A549 (cell line): ENCODE measurements around the gene GPX7. TPM values are rescaled to one million over a fixed set of nuclear protein-coding genes. Genes with fewer than 3 reads are reported as not detected.

Experiments used
- ATAC-seq, 2 experiments: fragments of 200-7000 bp in 1 of 2; fragments of >200 bp in 1 of 2; cut with Nextera tagmentation in 1 of 2; cut with Tn5 transposase in 1 of 2; 3 replicates each; pipeline versions ENCODE4 v1.8.0 to v1.9.1; 2018 to 2020; ENCODE audit warnings: mild to moderate bottlenecking in 1 of 2, moderate library complexity in 1 of 2
- CTCF ChIA-PET: fragments of 300-600 bp; sonication (Branson Sonifier 250); formaldehyde crosslinking; extraction: SDS; loops from one replicate; lab custom pipeline; 2021; ENCODE audit warnings: antibody characterized with exemption, inconsistent platforms; lab: Yijun Ruan, JAX
- POLR2A ChIA-PET: fragments of 350-600 bp; formaldehyde crosslinking; extraction: SDS; loops from one replicate; lab custom pipeline; 2021; ENCODE audit warnings: antibody characterized with exemption, inconsistent platforms; lab: Yijun Ruan, JAX
- DNase-seq, 2 experiments: peaks; one replicate each; pipeline versions ENCODE4 v3.0.0 to v3.0.0-alpha.2; 2011 to 2016; ENCODE audit warnings: low read depth in 1 of 2, low spot score in 1 of 2
- FAIRE-seq: peaks from 2 replicates; lab custom pipeline; 2011; peaks lifted over from hg19 to GRCh38; lab: Jason Lieb, UNC
- H3K27ac ChIP-seq, 2 experiments: fragments of >200 bp; sonication (Bioruptor Twin); formaldehyde crosslinking; 3 replicates each; pipeline ENCODE4 v1.5.1; 2016 to 2017
- H3K4me1 ChIP-seq: fragments of >200 bp; sonication (Bioruptor Twin); formaldehyde crosslinking; 3 replicates; pipeline ENCODE4 v1.6.1; 2016
- H3K4me2 ChIP-seq: fragments of >200 bp; sonication (Bioruptor Twin); formaldehyde crosslinking; 3 replicates; pipeline ENCODE4 v1.6.1; 2016
- H3K4me3 ChIP-seq: fragments of >200 bp; sonication (Bioruptor Twin); formaldehyde crosslinking; 3 replicates; pipeline ENCODE4 v1.5.1; 2016
- H3K9me3 ChIP-seq: fragments of >200 bp; sonication (Bioruptor Twin); formaldehyde crosslinking; 3 replicates; pipeline ENCODE4 v1.6.1; 2016
- BHLHE40 ChIP-seq: IDR thresholded peaks from 2 replicates; pipeline ENCODE4 v1.6.1; 2012; ENCODE audit warnings: low read depth, low read length, inconsistent platforms
- CBX2 ChIP-seq: fragments of 200-600 bp; sonication (generic); IDR thresholded peaks from 2 replicates; pipeline ENCODE4 v1.6.1; 2016; ENCODE audit warnings: low read depth, mild to moderate bottlenecking, borderline replicate concordance
- CHD4 ChIP-seq: fragments of 200-600 bp; sonication (generic); IDR thresholded peaks from 2 replicates; pipeline ENCODE4 v1.6.1; 2016; ENCODE audit warnings: antibody characterized with exemption, mild to moderate bottlenecking, borderline replicate concordance
- EHF ChIP-seq: fragments of 250-450 bp; sonication (Bioruptor Pico); IDR thresholded peaks from 2 replicates; pipeline ENCODE4 v1.5.0; 2020; ENCODE audit warnings: mild to moderate bottlenecking
- EHMT2 ChIP-seq: fragments of 200-600 bp; sonication (generic); IDR thresholded peaks from 2 replicates; pipeline ENCODE4 v1.6.1; 2016; ENCODE audit warnings: antibody characterized with exemption, low read depth, mild to moderate bottlenecking, moderate library complexity
- EP300 ChIP-seq, 2 experiments: fragments of >200 bp; sonication (Bioruptor Twin); formaldehyde crosslinking; IDR thresholded peaks; 2 replicates in 1 of 2; 3 replicates in 1 of 2; pipeline ENCODE4 v1.6.1; 2016 to 2017
- FOSB ChIP-seq: fragments of 250-450 bp; sonication (Bioruptor Pico); IDR thresholded peaks from 2 replicates; pipeline ENCODE4 v1.5.0; 2020; ENCODE audit warnings: mild to moderate bottlenecking, moderate library complexity
- FOSL2 ChIP-seq, 2 experiments: fragments of 450-650 bp in 1 of 2; fragments of >200 bp in 1 of 2; sonication (Bioruptor Twin) in 1 of 2; formaldehyde crosslinking; IDR thresholded peaks; 2 replicates each; pipeline versions ENCODE4 v1.5.0 to v1.6.1; 2016 to 2020; ENCODE audit warnings: mild to moderate bottlenecking in 1 of 2, moderate library complexity in 1 of 2
- FOXS1 ChIP-seq: fragments of 250-450 bp; sonication (Bioruptor Pico); IDR thresholded peaks from 2 replicates; pipeline ENCODE4 v1.5.0; 2020; ENCODE audit warnings: mild to moderate bottlenecking, moderate library complexity
- GATA3 ChIP-seq: IDR thresholded peaks from 2 replicates; pipeline ENCODE4 v1.6.1; 2012; ENCODE audit warnings: borderline replicate concordance
- HDAC2 ChIP-seq: fragments of 200-600 bp; sonication (generic); IDR thresholded peaks from 2 replicates; pipeline ENCODE4 v1.6.1; 2016
- HOXB5 ChIP-seq: fragments of 250-450 bp; sonication (Bioruptor Pico); IDR thresholded peaks from 2 replicates; pipeline ENCODE4 v1.5.0; 2020; ENCODE audit warnings: mild to moderate bottlenecking, moderate library complexity
- MAZ ChIP-seq: fragments of 150-350 bp; IDR thresholded peaks from 2 replicates; pipeline ENCODE4 v1.6.1; 2014; ENCODE audit warnings: antibody characterized with exemption, low read depth, low read length, borderline replicate concordance
- MYC ChIP-seq: IDR thresholded peaks from 2 replicates; pipeline ENCODE4 v1.6.1; 2012; ENCODE audit warnings: mild to moderate bottlenecking, inconsistent platforms, low read length, improper control_type of control experiment, borderline replicate concordance
- NPAS2 ChIP-seq: fragments of 250-450 bp; sonication (Bioruptor Pico); IDR thresholded peaks from 2 replicates; pipeline ENCODE4 v1.8.0; 2022; ENCODE audit warnings: mild to moderate bottlenecking, moderate library complexity, borderline replicate concordance
- NR3C1 ChIP-seq: fragments of >200 bp; sonication (Bioruptor Twin); formaldehyde crosslinking; IDR thresholded peaks from 3 replicates; pipeline ENCODE4 v1.6.1; 2017
- PHF8 ChIP-seq: fragments of 200-600 bp; sonication (generic); IDR thresholded peaks from 2 replicates; pipeline ENCODE4 v1.6.1; 2016; ENCODE audit warnings: low read depth, mild to moderate bottlenecking, antibody characterized with exemption, moderate library complexity, borderline replicate concordance
- POLR2A ChIP-seq: IDR thresholded peaks from 2 replicates; pipeline ENCODE4 v1.6.1; 2012; ENCODE audit warnings: mild to moderate bottlenecking, low read length
- RAD21 ChIP-seq, 2 experiments: fragments of >200 bp in 1 of 2; sonication (Bioruptor Twin) in 1 of 2; formaldehyde crosslinking in 1 of 2; IDR thresholded peaks in 1 of 2; conservative IDR thresholded peaks in 1 of 2; 2 replicates in 1 of 2; 3 replicates in 1 of 2; pipeline ENCODE4 v1.6.1; 2012 to 2018; ENCODE audit warnings: inconsistent platforms in 1 of 2
- RARB ChIP-seq: fragments of 250-450 bp; sonication (Bioruptor Pico); IDR thresholded peaks from 2 replicates; pipeline ENCODE4 v1.8.0; 2021; ENCODE audit warnings: mild to moderate bottlenecking, moderate library complexity
- RCOR1 ChIP-seq: fragments of 150-350 bp; IDR thresholded peaks from 2 replicates; pipeline ENCODE4 v1.6.1; 2014; ENCODE audit warnings: antibody characterized with exemption, low read length, low read depth
- RFX5 ChIP-seq: fragments of 450-650 bp; IDR thresholded peaks from 2 replicates; pipeline ENCODE4 v1.7.1; 2014; ENCODE audit warnings: antibody characterized with exemption, mild to moderate bottlenecking, moderate library complexity
- SMC3 ChIP-seq: fragments of >200 bp; sonication (Bioruptor Twin); formaldehyde crosslinking; IDR thresholded peaks from 3 replicates; pipeline ENCODE4 v1.6.1; 2018; ENCODE audit warnings: inconsistent platforms
- TP53 ChIP-seq: fragments of 250-450 bp; sonication (Bioruptor Pico); IDR thresholded peaks from 2 replicates; pipeline ENCODE4 v1.5.0; 2021; ENCODE audit warnings: mild to moderate bottlenecking, moderate library complexity
- ZC3H11A ChIP-seq: fragments of 450-650 bp; IDR thresholded peaks from 2 replicates; pipeline ENCODE4 v1.6.1; 2014; ENCODE audit warnings: antibody characterized with exemption, mild to moderate bottlenecking
- ZSCAN20 ChIP-seq: fragments of 250-450 bp; sonication (Bioruptor Pico); IDR thresholded peaks from 2 replicates; pipeline ENCODE4 v1.8.0; 2022; ENCODE audit warnings: mild to moderate bottlenecking, moderate library complexity
- WGBS: methylation state at CpG from one replicate; pipeline ENCODE4 v1.1.6; 2017; ENCODE audit errors: missing lambda C conversion rate; 5-methylcytosine and 5-hydroxymethylcytosine counted together
- polyA plus RNA-seq, 4 experiments: library from polyadenylated mRNA; depleted of rRNA in 3 of 4; stranded (reverse); fragments of >200 nt; fragmentation: RNase III in 1 of 4; extraction: RNeasy Plus Mini Kit Qiagen cat#74134 plus additional on column Dnase treatment in 1 of 4; gene quantifications; 2 replicates in 3 of 4; 3 replicates in 1 of 4; pipeline ENCODE4 v1.2.3, GENCODE V29; 2011 to 2017
- TF ChIP-seq, protein P1 (sequence below): fragments of >200 bp; sonication (Bioruptor Twin); formaldehyde crosslinking; IDR thresholded peaks from 3 replicates; pipeline ENCODE4 v1.6.1; 2016
- TF ChIP-seq, protein P2 (sequence below): IDR thresholded peaks from 2 replicates; pipeline ENCODE4 v1.6.1; 2012; ENCODE audit warnings: low read depth, borderline replicate concordance
- TF ChIP-seq, protein P3 (sequence below): fragments of 250-450 bp; sonication (Bioruptor Pico); IDR thresholded peaks from 2 replicates; pipeline ENCODE4 v1.5.0; 2021; ENCODE audit warnings: mild to moderate bottlenecking, moderate library complexity, borderline replicate concordance
- TF ChIP-seq, protein P4 (sequence below): fragments of >200 bp; sonication (Bioruptor Twin); formaldehyde crosslinking; IDR thresholded peaks from 3 replicates; pipeline ENCODE4 v1.5.1; 2016
- TF ChIP-seq, protein P5 (sequence below): fragments of 150-350 bp; IDR thresholded peaks from 2 replicates; pipeline ENCODE4 v1.6.1; 2014; ENCODE audit warnings: low read depth, mild to moderate bottlenecking, low read length

Gene GPX7
- polyA plus RNA-seq, 2 of the 4 experiments (the other 2 are of a cell fraction) = not detected

DNA sequence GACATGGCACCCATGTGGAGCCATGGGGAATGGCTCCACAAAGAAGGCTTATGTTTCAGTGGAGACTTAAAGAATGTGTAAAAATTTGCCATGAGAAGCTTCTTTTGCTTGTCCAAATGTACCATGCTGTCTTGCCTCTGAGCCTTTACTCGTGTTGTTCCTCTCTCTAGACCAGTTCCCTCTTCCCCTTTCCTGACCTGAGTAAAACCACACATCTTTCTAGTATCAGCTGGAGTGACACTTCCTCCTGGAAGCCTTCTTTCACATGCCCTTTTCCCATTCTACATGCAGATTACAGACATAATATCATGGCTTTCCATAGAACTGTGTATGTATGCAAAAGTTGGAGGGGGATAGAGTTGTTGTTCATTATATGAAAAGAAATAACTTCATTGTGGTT lies 13.6 kb upstream of the GPX7 start:
- TF ChIP-seq BHLHE40 = no peak
- no peak for TF ChIP-seq PHF8
- no peak for TF ChIP-seq FOXS1 (CRISPR knock-in tag)
- TF ChIP-seq, protein P1, sequence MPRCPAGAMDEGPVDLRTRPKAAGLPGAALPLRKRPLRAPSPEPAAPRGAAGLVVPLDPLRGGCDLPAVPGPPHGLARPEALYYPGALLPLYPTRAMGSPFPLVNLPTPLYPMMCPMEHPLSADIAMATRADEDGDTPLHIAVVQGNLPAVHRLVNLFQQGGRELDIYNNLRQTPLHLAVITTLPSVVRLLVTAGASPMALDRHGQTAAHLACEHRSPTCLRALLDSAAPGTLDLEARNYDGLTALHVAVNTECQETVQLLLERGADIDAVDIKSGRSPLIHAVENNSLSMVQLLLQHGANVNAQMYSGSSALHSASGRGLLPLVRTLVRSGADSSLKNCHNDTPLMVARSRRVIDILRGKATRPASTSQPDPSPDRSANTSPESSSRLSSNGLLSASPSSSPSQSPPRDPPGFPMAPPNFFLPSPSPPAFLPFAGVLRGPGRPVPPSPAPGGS = no peak
- TF ChIP-seq SMC3 = no peak
- TF ChIP-seq ZSCAN20 (CRISPR knock-in tag) = no peak
- TF ChIP-seq RFX5 = no peak
- TF ChIP-seq NR3C1 = no peak
- TF ChIP-seq, protein P2, sequence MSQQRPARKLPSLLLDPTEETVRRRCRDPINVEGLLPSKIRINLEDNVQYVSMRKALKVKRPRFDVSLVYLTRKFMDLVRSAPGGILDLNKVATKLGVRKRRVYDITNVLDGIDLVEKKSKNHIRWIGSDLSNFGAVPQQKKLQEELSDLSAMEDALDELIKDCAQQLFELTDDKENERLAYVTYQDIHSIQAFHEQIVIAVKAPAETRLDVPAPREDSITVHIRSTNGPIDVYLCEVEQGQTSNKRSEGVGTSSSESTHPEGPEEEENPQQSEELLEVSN = no peak
- TF ChIP-seq CHD4 = no peak
- TF ChIP-seq RARB (CRISPR knock-in tag) = no peak
- no peak for TF ChIP-seq EP300 (IDR thresholded peaks at IDR 0.05)
- TF ChIP-seq TP53 = no peak
- TF ChIP-seq EHMT2 = no peak
- TF ChIP-seq FOSL2 (IDR thresholded peaks at IDR 0.05) = no peak
- TF ChIP-seq FOSL2 (CRISPR knock-in tag; IDR thresholded peaks at IDR 0.05) = no peak
- no peak for TF ChIP-seq MYC
- no peak for TF ChIP-seq GATA3
- TF ChIP-seq NPAS2 = no peak
- TF ChIP-seq, all 56 proteins: peak for 0
- Histone ChIP-seq H3K27ac (no peak overlapping the region), H3K4me3 (no peak overlapping the region), H3K9me3 (no peaks in the 10 kb centered on the region), H3K4me2 (no peak overlapping the region), H3K4me1 (no peaks in the 10 kb centered on the region)
- POLR2A ChIA-PET = no interaction called here
- ATAC-seq (no peak), DNase-seq (no peak), FAIRE-seq (no peak)
- 0% methylated on average over 1 of the region's 1 CpG for WGBS
- CTCF ChIA-PET = no interaction called here

DNA sequence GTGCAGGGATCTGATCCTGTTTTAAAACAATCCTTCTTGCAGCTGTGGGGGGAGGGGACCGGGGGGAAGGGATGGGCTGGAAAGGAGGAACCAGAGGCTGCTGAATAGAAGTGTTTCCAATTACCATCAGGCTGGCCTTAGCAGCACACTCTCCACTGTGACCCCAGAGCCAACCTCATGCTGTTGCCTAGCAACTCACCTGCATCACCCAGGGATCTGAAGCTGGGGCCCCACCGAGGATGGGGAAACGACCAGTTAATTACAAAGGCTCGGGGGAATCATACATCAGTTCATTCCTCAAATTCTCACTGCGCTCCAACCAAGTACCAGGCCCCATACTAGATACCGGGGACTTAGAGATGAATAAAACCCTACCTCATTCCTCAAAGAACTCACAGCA lies 11.9 kb upstream of the GPX7 start:
- Histone ChIP-seq H3K4me1 (no peaks in the 10 kb centered on the region), H3K9me3 (no peaks in the 10 kb centered on the region), H3K27ac (no peak overlapping the region), H3K4me3 (no peak overlapping the region), H3K4me2 (no peak overlapping the region)
- WGBS = 46% methylated on average over 6 of the region's 6 CpGs
- TF ChIP-seq MAZ (no peak), FOSL2 (IDR thresholded peaks at IDR 0.05) (no peak), FOSL2 (CRISPR knock-in tag; IDR thresholded peaks at IDR 0.05) (no peak), RCOR1 (no peak), POLR2A (no peak), ZC3H11A (no peak), CBX2 (no peak), ZSCAN20 (CRISPR knock-in tag) (no peak), EHF (no peak), HDAC2 (no peak), FOSB (CRISPR knock-in tag) (no peak), RAD21 (conservative IDR thresholded peaks at IDR 0.05 in 1 of 2, IDR thresholded peaks at IDR 0.05 in 1 of 2) (no peak), HOXB5 (no peak), BHLHE40 (no peak)
- TF ChIP-seq, protein P3, sequence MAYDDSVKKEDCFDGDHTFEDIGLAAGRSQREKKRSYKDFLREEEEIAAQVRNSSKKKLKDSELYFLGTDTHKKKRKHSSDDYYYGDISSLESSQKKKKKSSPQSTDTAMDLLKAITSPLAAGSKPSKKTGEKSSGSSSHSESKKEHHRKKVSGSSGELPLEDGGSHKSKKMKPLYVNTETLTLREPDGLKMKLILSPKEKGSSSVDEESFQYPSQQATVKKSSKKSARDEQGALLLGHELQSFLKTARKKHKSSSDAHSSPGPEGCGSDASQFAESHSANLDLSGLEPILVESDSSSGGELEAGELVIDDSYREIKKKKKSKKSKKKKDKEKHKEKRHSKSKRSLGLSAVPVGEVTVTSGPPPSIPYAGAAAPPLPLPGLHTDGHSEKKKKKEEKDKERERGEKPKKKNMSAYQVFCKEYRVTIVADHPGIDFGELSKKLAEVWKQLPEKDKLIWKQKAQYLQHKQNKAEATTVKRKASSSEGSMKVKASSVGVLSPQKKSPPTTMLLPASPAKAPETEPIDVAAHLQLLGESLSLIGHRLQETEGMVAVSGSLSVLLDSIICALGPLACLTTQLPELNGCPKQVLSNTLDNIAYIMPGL = no peak
- TF ChIP-seq, protein P4, sequence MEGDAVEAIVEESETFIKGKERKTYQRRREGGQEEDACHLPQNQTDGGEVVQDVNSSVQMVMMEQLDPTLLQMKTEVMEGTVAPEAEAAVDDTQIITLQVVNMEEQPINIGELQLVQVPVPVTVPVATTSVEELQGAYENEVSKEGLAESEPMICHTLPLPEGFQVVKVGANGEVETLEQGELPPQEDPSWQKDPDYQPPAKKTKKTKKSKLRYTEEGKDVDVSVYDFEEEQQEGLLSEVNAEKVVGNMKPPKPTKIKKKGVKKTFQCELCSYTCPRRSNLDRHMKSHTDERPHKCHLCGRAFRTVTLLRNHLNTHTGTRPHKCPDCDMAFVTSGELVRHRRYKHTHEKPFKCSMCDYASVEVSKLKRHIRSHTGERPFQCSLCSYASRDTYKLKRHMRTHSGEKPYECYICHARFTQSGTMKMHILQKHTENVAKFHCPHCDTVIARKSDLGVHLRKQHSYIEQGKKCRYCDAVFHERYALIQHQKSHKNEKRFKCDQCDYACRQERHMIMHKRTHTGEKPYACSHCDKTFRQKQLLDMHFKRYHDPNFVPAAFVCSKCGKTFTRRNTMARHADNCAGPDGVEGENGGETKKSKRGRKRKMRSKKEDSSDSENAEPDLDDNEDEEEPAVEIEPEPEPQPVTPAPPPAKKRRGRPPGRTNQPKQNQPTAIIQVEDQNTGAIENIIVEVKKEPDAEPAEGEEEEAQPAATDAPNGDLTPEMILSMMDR = no peak
- TF ChIP-seq, protein P5, sequence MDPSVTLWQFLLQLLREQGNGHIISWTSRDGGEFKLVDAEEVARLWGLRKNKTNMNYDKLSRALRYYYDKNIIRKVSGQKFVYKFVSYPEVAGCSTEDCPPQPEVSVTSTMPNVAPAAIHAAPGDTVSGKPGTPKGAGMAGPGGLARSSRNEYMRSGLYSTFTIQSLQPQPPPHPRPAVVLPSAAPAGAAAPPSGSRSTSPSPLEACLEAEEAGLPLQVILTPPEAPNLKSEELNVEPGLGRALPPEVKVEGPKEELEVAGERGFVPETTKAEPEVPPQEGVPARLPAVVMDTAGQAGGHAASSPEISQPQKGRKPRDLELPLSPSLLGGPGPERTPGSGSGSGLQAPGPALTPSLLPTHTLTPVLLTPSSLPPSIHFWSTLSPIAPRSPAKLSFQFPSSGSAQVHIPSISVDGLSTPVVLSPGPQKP = no peak
- ChIA-PET CTCF (no interaction called here), POLR2A (no interaction called here)
- FAIRE-seq = no peak
- ATAC-seq = no peak
- no peak for DNase-seq
